ENCODE measurements around the gene SBF1.

Gene SBF1

GRCh38 chr22:50443801-50444625 is 30.8 kb downstream of the SBF1 start:
- WGBS, 2 experiments: 92 to 93% methylated on average over 28 of the region's 28 CpGs
- Histone ChIP-seq H3K36me3 (ENCODE audit: control insufficient read depth, insufficient read depth, low read length) (peaks cover 29% of the 10 kb centered on the region), H3K9me3 (ENCODE audit: control insufficient read depth, low read length) (no peaks in the 10 kb centered on the region), H3K4me1 (ENCODE audit: control insufficient read depth, insufficient read depth, low read length) (peaks cover 14% of the 10 kb centered on the region), H3K27ac (ENCODE audit: insufficient read depth, low read depth, low read length, poor library complexity, severe bottlenecking) (peak overlapping the region; percentile 8), H3K27me3 (ENCODE audit: control insufficient read depth, insufficient read depth, low read length, poor library complexity, severe bottlenecking) (no peaks in the 10 kb centered on the region), H3K4me3 (ENCODE audit: insufficient read depth, low read depth, low read length) (no peak overlapping the region)

- Histone ChIP-seq H3K36me3 (ENCODE audit: control insufficient read depth, insufficient read depth, low read length) (peaks cover 27% of the 10 kb centered on the region), H3K27ac (ENCODE audit: insufficient read depth, low read depth, low read length, poor library complexity, severe bottlenecking) (no peak overlapping the region), H3K27me3 (ENCODE audit: control insufficient read depth, insufficient read depth, low read length, poor library complexity, severe bottlenecking) (no peaks in the 10 kb centered on the region), H3K4me3 (ENCODE audit: insufficient read depth, low read depth, low read length) (no peak overlapping the region), H3K9me3 (ENCODE audit: control insufficient read depth, low read length) (no peaks in the 10 kb centered on the region), H3K4me1 (ENCODE audit: control insufficient read depth, insufficient read depth, low read length) (peaks cover 14% of the 10 kb centered on the region)
- WGBS, 2 experiments: 94% methylated on average over 15 of the region's 15 CpGs
These were observed 31.6 kb downstream of the SBF1 start for GRCh38 chr22:50443197-50443596.

GRCh38 chr22:50441428-50441993 is 33.3 kb downstream of the SBF1 start:
- H3K9me3 ChIP-seq (ENCODE audit: control insufficient read depth, low read length): no peaks in the 10 kb centered on the region
- WGBS, 2 experiments: 92 to 93% methylated on average over 17 of the region's 17 CpGs
- H3K4me1 ChIP-seq (ENCODE audit: control insufficient read depth, insufficient read depth, low read length): peaks cover 14% of the 10 kb centered on the region
- no peak overlapping the region for H3K4me3 ChIP-seq (ENCODE audit: insufficient read depth, low read depth, low read length)
- peaks cover 20% of the 10 kb centered on the region for H3K36me3 ChIP-seq (ENCODE audit: control insufficient read depth, insufficient read depth, low read length)
- no peak overlapping the region for H3K27ac ChIP-seq (ENCODE audit: insufficient read depth, low read depth, low read length, poor library complexity, severe bottlenecking)
- no peaks in the 10 kb centered on the region for H3K27me3 ChIP-seq (ENCODE audit: control insufficient read depth, insufficient read depth, low read length, poor library complexity, severe bottlenecking)

GRCh38 chr22:50440544-50441249 is 34.1 kb downstream of the SBF1 start:
- H3K4me1 ChIP-seq (ENCODE audit: control insufficient read depth, insufficient read depth, low read length): peaks cover 11% of the 10 kb centered on the region
- WGBS, 2 experiments: 93 to 94% methylated on average over 26 of the region's 26 CpGs
- no peak overlapping the region for H3K27ac ChIP-seq (ENCODE audit: insufficient read depth, low read depth, low read length, poor library complexity, severe bottlenecking)
- no peaks in the 10 kb centered on the region for H3K9me3 ChIP-seq (ENCODE audit: control insufficient read depth, low read length)
- H3K36me3 ChIP-seq (ENCODE audit: control insufficient read depth, insufficient read depth, low read length): peaks cover 23% of the 10 kb centered on the region
- H3K27me3 ChIP-seq (ENCODE audit: control insufficient read depth, insufficient read depth, low read length, poor library complexity, severe bottlenecking): no peaks in the 10 kb centered on the region
- H3K4me3 ChIP-seq (ENCODE audit: insufficient read depth, low read depth, low read length): no peak overlapping the region

GRCh38 chr22:50439871-50440331 is 34.9 kb downstream of the SBF1 start:
- 91 to 93% methylated on average over 10 of the region's 10 CpGs for WGBS, 2 experiments
- Histone ChIP-seq H3K4me1 (ENCODE audit: control insufficient read depth, insufficient read depth, low read length) (peaks cover 4% of the 10 kb centered on the region), H3K4me3 (ENCODE audit: insufficient read depth, low read depth, low read length) (no peak overlapping the region), H3K27me3 (ENCODE audit: control insufficient read depth, insufficient read depth, low read length, poor library complexity, severe bottlenecking) (no peaks in the 10 kb centered on the region), H3K9me3 (ENCODE audit: control insufficient read depth, low read length) (no peaks in the 10 kb centered on the region), H3K36me3 (ENCODE audit: control insufficient read depth, insufficient read depth, low read length) (peaks cover 23% of the 10 kb centered on the region), H3K27ac (ENCODE audit: insufficient read depth, low read depth, low read length, poor library complexity, severe bottlenecking) (no peak overlapping the region)

- H3K36me3 ChIP-seq (ENCODE audit: control insufficient read depth, insufficient read depth, low read length): peaks cover 23% of the 10 kb centered on the region
- WGBS, 2 experiments: 95% methylated on average over 17 of the region's 17 CpGs
- no peak overlapping the region for H3K27ac ChIP-seq (ENCODE audit: insufficient read depth, low read depth, low read length, poor library complexity, severe bottlenecking)
- no peaks in the 10 kb centered on the region for H3K4me1 ChIP-seq (ENCODE audit: control insufficient read depth, insufficient read depth, low read length)
- H3K27me3 ChIP-seq (ENCODE audit: control insufficient read depth, insufficient read depth, low read length, poor library complexity, severe bottlenecking): no peaks in the 10 kb centered on the region
- H3K9me3 ChIP-seq (ENCODE audit: control insufficient read depth, low read length): no peaks in the 10 kb centered on the region
- no peak overlapping the region for H3K4me3 ChIP-seq (ENCODE audit: insufficient read depth, low read depth, low read length)
These were observed 35.4 kb downstream of the SBF1 start for GRCh38 chr22:50439314-50439870.

- no peaks in the 10 kb centered on the region for H3K27me3 ChIP-seq (ENCODE audit: control insufficient read depth, insufficient read depth, low read length, poor library complexity, severe bottlenecking)
- H3K36me3 ChIP-seq (ENCODE audit: control insufficient read depth, insufficient read depth, low read length): peaks cover 23% of the 10 kb centered on the region
- no peak overlapping the region for H3K27ac ChIP-seq (ENCODE audit: insufficient read depth, low read depth, low read length, poor library complexity, severe bottlenecking)
- no peaks in the 10 kb centered on the region for H3K9me3 ChIP-seq (ENCODE audit: control insufficient read depth, low read length)
- no peak overlapping the region for H3K4me3 ChIP-seq (ENCODE audit: insufficient read depth, low read depth, low read length)
- no peaks in the 10 kb centered on the region for H3K4me1 ChIP-seq (ENCODE audit: control insufficient read depth, insufficient read depth, low read length)
- 92 to 93% methylated on average over 34 of the region's 34 CpGs for WGBS, 2 experiments
These were observed 36.2 kb downstream of the SBF1 start for GRCh38 chr22:50438305-50439275.

GRCh38 chr22:50437511-50438304 is 37.1 kb downstream of the SBF1 start:
- 92% methylated on average over 36 of the region's 36 CpGs for WGBS, 2 experiments
- H3K36me3 ChIP-seq (ENCODE audit: control insufficient read depth, insufficient read depth, low read length): peaks cover 26% of the 10 kb centered on the region
- H3K4me3 ChIP-seq (ENCODE audit: insufficient read depth, low read depth, low read length): no peak overlapping the region

GRCh38 chr22:50436841-50437341 is 37.9 kb downstream of the SBF1 start:
- no peak overlapping the region for H3K27ac ChIP-seq (ENCODE audit: insufficient read depth, low read depth, low read length, poor library complexity, severe bottlenecking)
- H3K36me3 ChIP-seq (ENCODE audit: control insufficient read depth, insufficient read depth, low read length): peaks cover 27% of the 10 kb centered on the region

More at GRCh38 chr22:50437511-50438304, 37.1 kb downstream of the SBF1 start:
- Histone ChIP-seq H3K27ac (ENCODE audit: insufficient read depth, low read depth, low read length, poor library complexity, severe bottlenecking) (no peak overlapping the region), H3K27me3 (ENCODE audit: control insufficient read depth, insufficient read depth, low read length, poor library complexity, severe bottlenecking) (no peaks in the 10 kb centered on the region), H3K9me3 (ENCODE audit: control insufficient read depth, low read length) (no peaks in the 10 kb centered on the region), H3K4me1 (ENCODE audit: control insufficient read depth, insufficient read depth, low read length) (no peaks in the 10 kb centered on the region)

More at GRCh38 chr22:50436841-50437341, 37.9 kb downstream of the SBF1 start:
- no peaks in the 10 kb centered on the region for H3K4me1 ChIP-seq (ENCODE audit: control insufficient read depth, insufficient read depth, low read length)
- WGBS, 2 experiments: 96% methylated on average over 25 of the region's 25 CpGs
- H3K4me3 ChIP-seq (ENCODE audit: insufficient read depth, low read depth, low read length): no peak overlapping the region
- no peaks in the 10 kb centered on the region for H3K27me3 ChIP-seq (ENCODE audit: control insufficient read depth, insufficient read depth, low read length, poor library complexity, severe bottlenecking)
- no peaks in the 10 kb centered on the region for H3K9me3 ChIP-seq (ENCODE audit: control insufficient read depth, low read length)

Data from ectodermal cell (in vitro differentiated cells).